GM19351 (cell line): ENCODE results near the gene SP8.

Source experiments
- ATAC-seq: cut with Tn5 transposase; IDR thresholded peaks from one replicate; pipeline ENCODE4 v1.9.1; 2021; ENCODE audit warnings: mild to moderate bottlenecking, moderate library complexity; ENCODE audit not compliant: unreplicated experiment

The SP8 gene

DNA sequence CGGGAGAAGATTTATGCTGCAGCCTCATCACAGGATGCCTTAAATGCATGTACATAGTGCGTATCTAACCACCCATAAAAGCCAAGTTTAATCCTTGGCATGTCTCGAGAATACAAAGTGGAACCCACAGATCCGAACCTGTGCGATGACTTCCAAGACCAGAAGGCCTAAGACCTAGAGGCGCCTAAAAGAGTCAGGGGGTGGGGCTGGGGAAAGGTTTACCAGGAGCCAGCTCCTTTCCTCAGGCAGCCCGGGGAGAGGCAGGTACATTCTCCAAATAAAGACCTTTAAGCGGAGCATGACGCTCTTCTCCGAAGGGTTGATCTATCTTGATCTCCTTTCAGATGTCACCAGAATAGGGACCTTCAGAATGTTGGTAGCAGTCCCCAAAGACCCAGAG, 9.7 kb downstream of the SP8 start:
- no peak for ATAC-seq

DNA sequence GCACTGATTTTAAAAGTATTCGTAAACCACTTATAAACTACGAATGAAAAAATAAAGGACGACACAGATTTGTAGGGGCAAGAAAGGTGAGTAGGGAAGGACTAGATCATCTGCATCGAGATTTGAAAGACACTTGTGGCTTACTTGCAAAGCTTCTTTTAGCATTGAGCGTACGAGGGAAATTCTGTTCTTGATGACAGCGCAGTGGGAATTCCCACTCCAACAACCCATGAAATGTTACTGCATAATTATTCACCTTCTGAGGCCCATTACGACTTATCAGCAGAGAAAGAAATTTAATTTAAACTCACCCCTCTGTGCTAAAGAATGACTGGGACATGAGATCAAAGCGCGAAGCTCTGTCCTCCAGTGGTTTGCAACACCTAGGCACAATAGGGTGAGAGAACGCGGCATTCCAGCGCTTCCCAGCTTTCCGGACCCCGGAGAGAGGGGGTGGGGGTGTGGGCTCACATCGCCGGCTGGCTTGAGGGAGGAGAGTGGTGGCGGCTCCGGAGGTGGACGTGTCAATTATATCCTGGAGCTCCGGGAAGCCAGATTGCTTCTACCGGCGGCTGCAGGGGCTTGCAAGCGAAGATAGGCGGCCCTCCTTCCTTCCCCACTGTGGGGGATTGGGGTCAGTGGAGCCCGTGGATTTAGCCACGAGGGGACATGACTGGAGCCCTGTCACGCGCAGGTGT, 10.3 kb downstream of the SP8 start:
- no peak for ATAC-seq

GRCh38 chr7:20754001-20754400, 32.7 kb downstream of the SP8 start:
- ATAC-seq, result no peak

DNA sequence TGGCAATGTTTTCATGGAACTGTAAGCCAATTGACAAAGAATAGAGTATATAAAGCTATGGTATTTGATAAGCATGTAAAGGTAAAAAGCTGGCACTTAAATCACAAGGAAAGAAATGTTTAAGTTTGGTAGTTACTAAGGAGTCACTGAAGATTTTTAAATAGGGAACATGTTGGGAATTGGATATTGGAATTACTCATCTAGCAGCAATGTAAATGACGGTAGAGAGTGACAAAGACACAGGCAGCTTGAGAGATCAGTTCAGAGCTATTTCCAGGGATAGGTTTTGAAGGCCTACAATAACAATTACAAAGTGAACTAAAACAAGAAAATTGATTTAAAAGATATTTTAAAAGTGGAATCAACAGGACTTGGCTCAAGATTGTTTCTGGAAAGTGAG, 36.8 kb downstream of the SP8 start:
- no peak for ATAC-seq

GRCh38 chr7:20748853-20749252, 37.8 kb downstream of the SP8 start:
- no peak for ATAC-seq

DNA sequence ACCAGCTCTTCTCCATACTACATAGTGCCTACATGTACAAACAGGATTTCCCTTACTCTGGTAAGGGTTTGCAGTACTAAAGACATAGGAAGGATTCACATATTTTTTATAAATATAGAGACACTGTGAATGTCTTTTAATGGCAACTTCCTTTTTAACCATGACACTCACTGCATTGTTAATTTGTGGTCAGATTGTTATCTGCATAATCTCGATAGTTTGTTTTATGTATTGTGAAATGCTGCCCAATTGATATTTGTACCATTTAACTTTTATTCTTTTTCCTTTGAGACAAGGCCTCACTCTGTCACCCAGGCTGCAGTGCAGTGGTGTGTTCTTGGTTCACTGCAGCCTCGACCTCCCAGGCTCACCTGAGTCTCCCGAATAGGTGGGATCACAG, 39.7 kb downstream of the SP8 start:
- ATAC-seq, result no peak

GRCh38 chr7:20745702-20746101, 41.0 kb downstream of the SP8 start:
- no peak for ATAC-seq

DNA sequence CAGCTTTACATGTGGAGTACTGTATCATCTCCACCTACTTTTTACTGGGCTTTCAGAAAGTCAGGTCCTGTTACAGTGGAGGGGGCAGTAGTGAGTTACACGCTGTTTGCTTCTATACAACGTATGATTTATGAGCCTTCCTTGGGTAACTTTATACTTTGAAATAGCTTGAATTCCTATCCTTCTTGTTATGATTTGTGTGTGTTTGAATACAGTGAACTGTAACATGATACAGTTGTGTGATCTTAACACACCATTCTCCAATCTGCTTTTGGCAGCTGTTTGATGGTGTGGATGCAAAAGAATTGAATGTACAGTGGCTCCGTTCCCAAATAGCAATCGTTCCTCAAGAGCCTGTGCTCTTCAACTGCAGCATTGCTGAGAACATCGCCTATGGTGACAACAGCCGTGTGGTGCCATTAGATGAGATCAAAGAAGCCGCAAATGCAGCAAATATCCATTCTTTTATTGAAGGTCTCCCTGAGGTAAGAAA, 41.7 kb downstream of the SP8 start:
- ATAC-seq, result no peak

DNA sequence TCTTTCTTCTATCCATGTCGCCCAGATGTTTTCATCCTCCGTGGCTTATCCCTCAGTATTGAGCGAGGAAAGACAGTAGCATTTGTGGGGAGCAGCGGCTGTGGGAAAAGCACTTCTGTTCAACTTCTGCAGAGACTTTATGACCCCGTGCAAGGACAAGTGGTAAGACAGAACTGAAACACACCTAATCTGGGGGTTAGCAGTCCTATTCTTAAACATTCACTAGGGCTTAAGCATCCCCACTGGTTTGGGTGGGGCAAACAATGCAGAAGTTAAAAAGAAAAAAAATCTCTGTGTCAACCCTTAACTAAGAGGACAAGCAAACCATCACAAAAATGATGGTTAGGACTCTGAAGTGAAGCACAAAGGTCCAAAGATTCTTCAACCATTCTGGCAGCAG, 43.8 kb downstream of the SP8 start:
- ATAC-seq, result no peak

DNA sequence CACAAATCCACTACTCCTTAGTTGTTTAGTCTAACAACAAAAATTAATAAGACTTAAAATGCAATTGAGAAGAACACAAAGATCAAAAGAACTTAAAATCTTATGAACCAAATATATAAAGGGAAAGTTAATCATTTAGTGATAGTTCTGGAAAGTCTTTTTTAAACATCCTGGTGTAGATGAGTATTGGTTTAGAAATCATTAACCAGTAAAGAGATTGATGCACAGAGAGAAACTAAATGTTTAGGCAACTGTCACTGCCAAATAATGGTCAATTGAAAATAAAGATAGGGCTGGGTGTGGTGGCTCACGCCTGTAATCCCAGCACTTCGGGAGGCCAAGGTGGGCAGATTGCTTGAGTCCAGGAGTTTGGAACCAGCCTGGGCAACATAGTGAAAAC, 44.9 kb downstream of the SP8 start:
- no peak for ATAC-seq

- peak; percentile 21 for ATAC-seq
Observed at GRCh38 chr7:20738518-20739481, 47.9 kb downstream of the SP8 start.

DNA sequence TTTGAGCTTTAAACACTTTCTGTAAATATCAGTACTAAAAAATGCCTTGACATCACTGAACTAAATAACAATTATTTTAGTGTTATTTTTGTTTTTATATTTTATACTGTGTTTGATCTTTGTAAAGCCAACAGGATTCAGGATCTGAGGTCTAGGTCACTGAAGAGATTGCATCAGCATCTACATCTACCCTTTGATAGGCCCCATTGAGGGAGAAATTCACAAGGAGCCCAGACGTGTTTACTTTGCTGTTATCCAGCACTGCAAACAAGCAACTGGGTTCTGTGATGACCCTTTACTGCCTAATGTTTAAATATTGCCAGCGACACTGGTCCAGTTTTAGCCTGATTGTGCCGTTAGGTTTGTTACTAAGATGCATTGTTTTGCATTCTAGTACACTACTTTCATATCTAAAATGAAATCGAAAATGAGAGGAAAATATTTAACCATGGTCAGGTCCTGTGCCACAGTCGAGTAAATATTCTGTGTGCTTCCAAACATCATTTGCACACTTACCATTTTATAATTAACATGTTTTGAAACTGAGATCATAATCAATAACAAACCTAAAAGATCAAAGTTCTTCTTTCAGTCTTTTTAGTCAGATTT, 48.7 kb downstream of the SP8 start:
- ATAC-seq, result peak; percentile 86

GRCh38 chr7:20735346-20736065, 51.2 kb downstream of the SP8 start:
- no peak for ATAC-seq
